ENCODE results near the gene NCBP2L.

- no peak for TF ChIP-seq ELF4 (IDR thresholded peaks at IDR 0.05)
- TF ChIP-seq BHLHE40 (IDR thresholded peaks at IDR 0.05; ENCODE audit: borderline replicate concordance): no peak
- TF ChIP-seq SP1 (IDR thresholded peaks at IDR 0.05): no peak
- no peak for TF ChIP-seq HDGF (IDR thresholded peaks at IDR 0.05; ENCODE audit: borderline replicate concordance)
- TF ChIP-seq CTBP1 (IDR thresholded peaks at IDR 0.05; ENCODE audit: borderline replicate concordance): no peak
- no peak for TF ChIP-seq SUZ12 (IDR thresholded peaks at IDR 0.05)
- TF ChIP-seq FOXM1 (IDR thresholded peaks at IDR 0.05; ENCODE audit: borderline replicate concordance): no peak
- TF ChIP-seq NFRKB (IDR thresholded peaks at IDR 0.05): no peak
- TF ChIP-seq L3MBTL2 (conservative IDR thresholded peaks at IDR 0.05): no peak
- TF ChIP-seq FOXA1 (IDR thresholded peaks at IDR 0.05): no peak
- no peak for TF ChIP-seq PKNOX1 (IDR thresholded peaks at IDR 0.05)
- no peak for TF ChIP-seq TARDBP (IDR thresholded peaks at IDR 0.05)
- TF ChIP-seq FOXK2 (IDR thresholded peaks at IDR 0.05): no peak
- no peak for TF ChIP-seq ARNT (IDR thresholded peaks at IDR 0.05)
Measured at GRCh38 chrX:107760304-107761077, 17.0 kb upstream of the NCBP2L start.
